ENCODE data around the gene CAV3. TPM values are rescaled to one million over a fixed set of nuclear protein-coding genes. Genes with fewer than 3 reads are reported as not detected.

The CAV3 gene
- total RNA-seq, 1 donor from 2014 or later, result not detected

DNA sequence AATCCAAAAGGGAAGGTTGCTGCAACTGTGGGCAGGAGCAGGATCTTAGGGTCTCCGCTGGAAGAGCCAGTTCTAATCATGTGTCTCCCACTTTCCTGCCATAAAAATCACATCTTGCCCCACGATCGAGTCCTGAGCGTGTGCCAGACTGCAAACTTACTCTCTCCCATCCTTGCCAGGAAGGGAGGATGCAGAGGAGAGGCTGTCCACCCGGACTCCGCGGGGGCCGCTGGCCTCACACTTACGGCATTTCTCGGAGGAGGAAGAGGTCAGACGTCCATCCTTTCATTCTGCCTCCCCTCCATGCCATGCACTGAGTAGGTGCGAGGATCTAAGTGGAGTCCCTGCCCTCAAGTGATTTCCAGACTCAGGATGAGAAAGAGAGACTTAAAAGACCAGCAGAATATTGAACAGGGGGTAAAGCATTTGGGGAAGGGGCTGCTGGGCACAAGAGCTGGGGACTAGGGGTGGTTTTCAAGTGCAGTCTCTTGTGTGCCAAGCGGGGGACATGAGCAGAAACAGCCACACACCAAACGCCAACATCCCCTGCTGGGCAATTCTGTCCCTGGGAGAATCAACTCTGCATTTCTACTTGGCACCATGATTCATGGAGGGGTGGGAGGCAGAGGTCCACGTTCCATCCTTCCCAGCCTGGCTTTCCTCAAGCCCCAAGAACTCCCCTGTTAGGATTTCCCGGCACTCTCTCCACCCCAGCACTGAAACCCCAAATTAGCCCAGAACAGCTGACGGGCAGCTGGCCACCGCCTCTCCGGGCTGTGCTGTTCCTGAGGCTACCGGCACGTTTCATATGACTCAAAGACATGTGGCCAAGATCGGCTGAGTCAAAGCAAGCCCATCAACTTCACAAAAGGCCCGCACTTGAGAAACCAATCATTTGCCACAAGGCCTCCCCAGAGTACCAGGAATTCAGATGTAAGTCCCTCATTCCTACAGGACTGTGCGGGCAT, 24.2 kb downstream of the CAV3 start:
- intact Hi-C loops (cut with DNase I), result no loop called here

DNA sequence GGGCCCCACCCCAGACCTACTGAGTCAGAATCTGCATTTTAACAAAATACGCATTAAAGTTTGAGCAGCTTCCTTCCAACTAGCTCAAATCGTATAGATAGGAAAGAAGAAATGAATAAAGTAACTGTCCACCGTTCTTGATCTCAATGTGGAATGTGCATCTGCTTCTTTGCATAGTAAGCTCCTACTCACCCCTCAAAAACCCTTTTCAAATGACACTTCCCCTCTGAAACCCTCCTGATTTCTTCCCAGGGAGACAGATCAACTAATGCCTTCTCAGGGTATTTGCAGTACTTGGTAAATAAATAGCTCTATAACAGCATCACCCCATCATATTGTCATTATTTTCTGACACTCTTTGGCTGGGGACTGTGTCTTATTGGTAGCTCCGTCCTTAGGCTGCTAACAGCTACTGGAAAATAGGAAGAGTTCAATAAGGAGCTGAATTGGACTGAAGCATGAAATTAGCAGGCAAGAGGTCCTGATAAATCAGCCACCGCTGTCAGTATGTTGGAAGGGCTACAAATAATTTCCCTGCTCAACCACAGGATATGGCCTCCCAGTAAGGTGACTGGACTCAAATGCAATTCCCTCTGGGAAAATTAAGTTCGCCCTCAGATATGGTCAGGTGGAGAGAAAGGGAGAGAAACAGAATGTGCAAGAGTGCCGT, 25.6 kb downstream of the CAV3 start:
- no peak for ATAC-seq

More for the DNA sequence above, 24.2 kb downstream of the CAV3 start:
- ATAC-seq (no peak), DNase-seq (ENCODE audit: low spot score) (no peak)

GRCh38 chr3:8760091-8760490, 26.5 kb downstream of the CAV3 start:
- ATAC-seq (no peak), DNase-seq (ENCODE audit: low spot score) (no peak)
- intact Hi-C loops (cut with DNase I), result no loop called here

More for the DNA sequence above, 25.6 kb downstream of the CAV3 start:
- intact Hi-C loops (cut with DNase I), result no loop called here
- DNase-seq (ENCODE audit: low spot score), result no peak

DNA sequence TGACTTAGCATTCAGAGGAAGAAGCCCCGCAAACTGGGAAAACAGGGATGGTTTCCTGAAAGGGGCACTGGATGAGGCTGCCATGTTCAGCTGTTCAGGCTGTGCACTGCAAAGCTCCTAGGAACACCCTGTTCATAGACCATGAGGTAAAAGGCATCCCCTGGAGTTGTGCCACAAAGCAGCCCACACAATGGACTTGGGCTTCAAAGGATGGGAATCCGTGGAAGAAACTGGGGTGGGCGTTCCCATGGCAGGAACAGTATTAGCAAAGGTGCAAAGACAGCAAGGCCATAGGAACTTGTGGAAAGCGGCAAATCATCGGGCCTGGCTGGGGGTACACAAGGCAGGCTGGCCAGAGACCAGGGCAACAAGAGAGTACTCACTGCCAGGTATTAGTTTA, 26.9 kb downstream of the CAV3 start:
- ATAC-seq, result no peak
- no peak for DNase-seq (ENCODE audit: low spot score)

GRCh38 chr3:8761866-8762265, 28.3 kb downstream of the CAV3 start:
- ATAC-seq (no peak), DNase-seq (ENCODE audit: low spot score) (no peak)
- intact Hi-C loops (cut with DNase I), result no loop called here

More for the DNA sequence above, 26.9 kb downstream of the CAV3 start:
- intact Hi-C loops (cut with DNase I), result no loop called here

DNA sequence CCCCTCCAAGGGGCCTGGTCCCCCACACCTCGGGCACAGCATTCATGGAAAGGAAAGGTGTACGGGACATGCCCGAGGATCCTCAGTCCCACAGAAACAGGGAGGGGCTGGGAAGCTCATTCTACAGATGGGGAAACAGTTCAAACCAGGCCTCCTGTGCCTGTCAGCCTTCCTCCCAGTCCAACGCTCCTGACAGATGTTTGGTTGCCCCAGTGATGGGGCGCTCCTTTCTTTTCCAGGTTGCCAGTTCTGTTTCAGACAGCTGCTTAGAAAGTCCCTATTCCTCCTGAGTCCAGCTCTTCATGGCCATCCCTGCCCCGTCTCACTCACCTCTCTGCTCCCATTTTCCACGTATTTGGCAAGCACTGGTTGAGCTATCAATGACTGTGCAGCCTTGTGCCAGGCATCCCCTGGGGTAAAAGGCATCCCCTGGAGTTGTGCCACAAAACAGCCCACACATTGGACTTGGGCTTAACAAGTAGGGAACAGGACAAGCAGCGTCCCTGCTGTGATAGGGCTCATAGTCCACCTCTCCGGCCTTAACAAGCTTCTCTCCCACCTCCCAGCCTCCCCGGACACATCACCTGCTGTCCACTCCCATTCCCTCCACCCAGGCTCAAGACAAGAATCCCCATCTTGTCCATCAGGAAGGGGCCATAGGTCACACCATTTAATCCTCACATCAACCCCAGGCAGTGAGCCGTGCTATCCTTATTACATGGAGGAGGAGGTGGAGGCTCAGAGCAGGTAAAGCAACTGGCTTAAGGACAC, 29.2 kb downstream of the CAV3 start:
- no peak for DNase-seq (ENCODE audit: low spot score)
- intact Hi-C loops (cut with DNase I), result no loop called here

DNA sequence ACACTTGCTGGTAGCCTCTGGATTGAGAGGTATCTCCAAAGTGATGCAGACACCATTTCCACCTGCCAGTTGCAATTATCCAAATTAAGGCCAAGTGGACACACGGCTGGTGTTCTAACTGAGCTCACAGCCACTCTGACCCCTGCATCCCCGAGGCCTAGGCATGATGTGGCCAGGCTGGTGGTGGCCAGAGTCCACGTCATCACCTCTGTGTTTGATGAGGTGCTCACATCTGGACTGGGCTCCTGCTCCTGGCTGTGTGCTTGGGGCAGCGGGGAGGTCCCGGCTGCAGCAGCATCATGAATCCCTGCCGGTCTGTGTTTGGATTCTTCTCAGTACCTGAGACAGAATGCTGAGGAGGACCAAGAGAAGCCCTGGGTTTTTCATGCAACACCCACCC, 30.9 kb downstream of the CAV3 start:
- ATAC-seq (no peak), DNase-seq (ENCODE audit: low spot score) (no peak)
- intact Hi-C loops (cut with DNase I), result no loop called here

More for the DNA sequence above, 29.2 kb downstream of the CAV3 start:
- no peak for ATAC-seq

- ATAC-seq (no peak), DNase-seq (ENCODE audit: low spot score) (no peak)
- intact Hi-C loops (cut with DNase I), result no loop called here
Observed at GRCh38 chr3:8765528-8765927, 31.9 kb downstream of the CAV3 start.

- ATAC-seq, result no peak
- intact Hi-C loops (cut with DNase I), result no loop called here
- no peak for DNase-seq (ENCODE audit: low spot score)
Observed at GRCh38 chr3:8766148-8766547, 32.5 kb downstream of the CAV3 start.

DNA sequence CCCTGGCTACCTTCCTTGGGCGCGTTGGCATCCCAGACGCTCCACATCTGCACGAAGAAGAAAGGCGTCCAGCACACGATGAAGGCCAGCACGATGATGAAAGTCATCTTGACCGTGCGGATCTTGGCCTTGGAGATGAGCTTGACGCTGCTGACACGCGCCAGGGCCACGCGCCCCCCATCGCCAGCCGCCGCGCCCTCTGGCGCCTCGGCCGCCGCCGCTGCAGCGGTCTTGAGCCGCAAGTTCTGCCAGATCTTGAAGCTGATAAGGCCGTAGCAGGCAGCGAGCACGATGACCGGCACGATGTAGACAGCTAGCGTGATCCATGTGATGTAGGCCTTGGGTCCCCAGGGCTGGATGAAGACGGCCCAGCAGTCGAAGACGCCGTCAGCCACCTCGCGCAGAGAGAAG, 33.7 kb downstream of the CAV3 start:
- ATAC-seq (no peak), DNase-seq (ENCODE audit: low spot score) (no peak)
- intact Hi-C loops (cut with DNase I), result no loop called here

DNA sequence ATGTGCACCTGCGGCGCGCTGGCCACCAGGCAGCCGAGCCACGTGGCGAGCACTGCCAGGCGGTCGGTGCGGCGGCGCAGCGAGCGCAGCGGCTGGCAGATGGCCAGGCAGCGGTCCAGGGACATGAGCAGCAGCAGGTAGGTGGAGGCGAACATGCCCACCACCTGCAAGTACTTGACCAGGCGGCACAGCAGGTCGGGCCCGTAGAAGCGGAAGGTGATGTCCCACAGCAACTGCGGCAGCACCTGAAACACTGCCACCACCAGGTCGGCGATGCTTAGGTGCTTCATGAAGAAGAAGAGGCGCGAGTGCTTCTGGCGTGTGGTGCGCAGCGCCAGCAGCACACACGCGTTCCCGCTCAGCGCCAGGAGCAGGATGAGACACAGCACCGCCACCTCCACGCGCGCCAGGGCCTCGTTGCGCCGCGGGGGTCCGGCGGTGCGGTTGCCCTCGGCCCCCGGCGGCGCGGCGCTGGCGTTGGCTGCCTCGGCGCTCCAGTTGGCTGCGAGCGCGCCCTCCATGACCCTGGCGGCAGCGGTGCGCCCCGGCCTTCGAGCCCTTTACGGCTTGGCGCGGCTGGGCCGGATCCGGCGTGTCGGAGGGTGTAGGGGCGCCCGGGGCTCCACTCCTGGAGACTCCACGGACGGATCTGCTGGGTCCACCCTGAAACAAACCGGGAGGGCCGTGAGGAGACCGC, 34.2 kb downstream of the CAV3 start:
- intact Hi-C loops (cut with DNase I), result no loop called here
- DNase-seq (ENCODE audit: low spot score), result no peak
- ATAC-seq, result no peak

GRCh38 chr3:8768364-8769087, 34.9 kb downstream of the CAV3 start:
- intact Hi-C loops (cut with DNase I), result no loop called here
- ATAC-seq, result no peak
- no peak for DNase-seq (ENCODE audit: low spot score)

DNA sequence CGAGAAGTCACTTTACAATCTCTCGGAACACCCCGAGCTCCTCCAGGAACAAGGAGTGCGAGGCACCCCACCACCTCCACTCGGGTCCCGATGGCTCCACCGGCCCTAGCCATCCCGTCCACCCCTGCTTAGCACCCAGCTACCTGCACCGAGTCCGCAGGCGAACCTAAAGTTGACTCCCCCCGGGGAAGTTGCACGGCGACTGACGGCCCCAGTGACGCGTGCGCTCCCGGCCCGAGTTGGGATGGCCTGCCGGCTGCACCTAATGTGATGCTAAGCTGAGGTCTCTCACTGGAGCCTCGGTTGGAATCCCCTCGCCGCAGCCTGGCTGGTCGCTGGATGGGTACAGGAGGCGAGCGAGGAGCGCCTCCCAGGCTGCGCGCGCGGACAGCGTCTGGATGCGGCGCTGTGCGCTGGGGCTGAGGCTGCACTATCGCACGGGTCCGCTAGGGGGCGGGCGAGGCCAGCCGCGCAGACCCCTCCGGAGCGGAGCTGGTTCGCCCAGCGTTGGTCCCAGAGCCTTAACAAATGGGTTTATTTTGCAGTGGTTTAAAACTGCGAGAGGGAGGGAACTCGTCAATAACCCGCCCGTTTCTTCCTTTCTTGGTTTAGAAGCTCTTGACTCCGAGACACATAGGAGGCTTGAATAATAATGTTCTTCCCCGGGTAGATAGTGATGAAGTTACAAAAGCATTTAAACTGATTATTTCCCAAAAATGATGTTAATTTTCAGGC, 35.7 kb downstream of the CAV3 start, which contains the start of gene OXTR:
OXTR (minus strand) TSS at position 526 of the 735 bp plus-strand sequence. CDS start 1,426 bp downstream, outside the sequence.
- intact Hi-C loops (cut with DNase I), result no loop called here

GRCh38 chr3:8773941-8774542, 40.4 kb downstream of the CAV3 start:
- intact Hi-C loops (cut with DNase I), result no loop called here
- DNase-seq (ENCODE audit: low spot score) (no peak), ATAC-seq (no peak)

More for the DNA sequence above, 35.7 kb downstream of the CAV3 start, which contains the start of gene OXTR:
- DNase-seq (ENCODE audit: low spot score) (peak; percentile 71), ATAC-seq (peak; percentile 91)

DNA sequence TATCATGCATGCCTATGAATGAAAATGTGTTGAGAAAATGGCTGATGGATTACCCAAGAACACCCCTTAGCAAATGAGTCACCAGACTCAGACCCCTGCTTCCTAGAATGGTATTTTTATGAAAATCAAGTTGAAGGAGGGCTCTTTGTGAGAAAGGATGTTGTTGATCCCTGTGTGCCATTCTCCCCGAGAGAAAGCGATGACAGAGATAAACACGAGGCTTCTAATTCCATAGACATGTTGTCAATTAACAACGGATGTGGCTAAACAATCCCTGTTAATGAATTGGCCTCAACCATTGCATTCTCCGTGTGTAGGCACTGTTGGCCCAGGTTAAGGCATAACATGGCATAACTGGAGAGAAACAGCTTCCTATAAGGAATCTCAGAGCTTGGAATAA, 41.6 kb downstream of the CAV3 start:
- no peak for ATAC-seq
- DNase-seq (ENCODE audit: low spot score), result no peak
- intact Hi-C loops (cut with DNase I), result no loop called here

DNA sequence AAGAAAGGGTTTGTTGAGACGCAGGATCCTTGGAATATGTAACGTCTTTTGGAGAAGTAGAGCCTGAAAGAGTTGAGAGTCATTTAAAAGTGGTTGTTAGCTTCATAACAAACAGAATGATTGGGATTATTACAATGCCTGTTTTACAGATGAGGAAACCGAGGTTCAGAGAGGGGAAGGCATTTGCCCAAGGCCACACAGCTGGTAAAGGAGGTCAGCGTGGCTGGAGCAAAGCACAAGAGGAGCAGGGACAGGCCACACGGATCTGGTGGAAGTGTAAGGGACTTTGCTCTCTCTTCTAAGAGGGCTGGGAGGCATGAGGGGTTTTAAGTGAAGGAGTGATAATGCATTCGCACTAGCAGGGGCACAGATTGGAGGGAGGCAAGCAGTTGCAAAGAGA, 42.0 kb downstream of the CAV3 start:
- intact Hi-C loops (cut with DNase I), result no loop called here
- ATAC-seq, result no peak
- no peak for DNase-seq (ENCODE audit: low spot score)

DNA sequence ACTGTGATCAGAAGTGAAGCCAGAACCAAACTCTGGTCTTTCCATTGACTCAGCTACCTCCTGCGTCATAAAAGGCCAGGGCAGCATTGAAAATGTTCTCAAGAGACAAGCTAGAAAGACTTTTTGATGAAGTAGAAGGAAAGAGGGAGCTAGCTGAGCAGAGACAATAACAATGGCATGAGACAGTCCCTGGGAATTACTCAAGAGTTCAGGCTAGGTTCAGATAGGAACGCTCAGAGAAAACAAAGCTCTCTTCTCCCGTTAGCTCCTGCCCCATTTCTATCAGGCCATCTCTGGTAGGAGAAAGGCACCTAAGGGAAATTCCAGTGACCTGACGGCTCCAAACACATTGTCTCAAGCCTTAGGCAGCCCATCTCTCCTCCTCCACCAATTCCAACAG, 42.8 kb downstream of the CAV3 start:
- intact Hi-C loops (cut with DNase I), result no loop called here
- ATAC-seq (no peak), DNase-seq (ENCODE audit: low spot score) (no peak)

Data from sciatic nerve (tissue), 2 donors.